ENCODE results near the gene ABLIM3. TPM values are rescaled to one million over a fixed set of nuclear protein-coding genes. Genes with fewer than 3 reads are reported as not detected.

Gene ABLIM3
- total RNA-seq, 2 experiments from 2014 or later = not detected

DNA sequence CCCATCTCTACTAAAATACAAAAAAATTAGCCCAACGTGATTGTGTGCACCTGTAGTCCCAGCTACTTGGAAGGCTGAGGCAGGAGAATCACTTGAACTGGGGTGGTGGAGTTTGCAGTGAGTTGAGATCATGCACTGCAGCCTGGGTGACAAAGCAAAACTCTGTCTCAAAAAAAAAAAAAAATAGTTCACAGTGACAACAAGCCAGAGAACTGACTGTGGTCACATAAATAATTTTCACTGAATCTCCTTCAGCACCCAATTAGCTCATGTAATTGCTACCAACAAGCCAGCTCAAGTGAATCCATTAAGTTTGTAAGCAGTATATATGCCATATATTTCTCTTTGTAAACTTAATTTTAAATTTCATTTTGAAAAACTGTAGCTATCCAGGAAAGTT is 115.8 kb downstream of the ABLIM3 start:
- ChIA-PET POLR2A (interaction anchor here (1.2 kb wide), 1 partner anchor 17 kb away, joined by 7 read pairs; no protein-coding TSS in a partner anchor), CTCF (no interaction called here)
- H3K27me3 ChIP-seq (ENCODE audit: control insufficient read depth in 1 of 2, insufficient read depth in 2 of 2, low read length in 2 of 2) = peaks cover 0 to 2% of the 10 kb centered on the region in 2 experiments
- H3K4me3 Mint-ChIP-seq = no peak overlapping the region
- no peaks in the 10 kb centered on the region for H3K9me3 ChIP-seq (ENCODE audit: control insufficient read depth in 1 of 2, insufficient read depth in 1 of 2, low read length in 2 of 2)
- no peak for ATAC-seq (ENCODE audit: poor library complexity)
- intact Hi-C loops (cut with DNase I, micrococcal nuclease) = no loop called here
- no peak for DNase-seq
- H3K9me3 Mint-ChIP-seq = no peaks in the 10 kb centered on the region
- TF ChIP-seq, protein P1, sequence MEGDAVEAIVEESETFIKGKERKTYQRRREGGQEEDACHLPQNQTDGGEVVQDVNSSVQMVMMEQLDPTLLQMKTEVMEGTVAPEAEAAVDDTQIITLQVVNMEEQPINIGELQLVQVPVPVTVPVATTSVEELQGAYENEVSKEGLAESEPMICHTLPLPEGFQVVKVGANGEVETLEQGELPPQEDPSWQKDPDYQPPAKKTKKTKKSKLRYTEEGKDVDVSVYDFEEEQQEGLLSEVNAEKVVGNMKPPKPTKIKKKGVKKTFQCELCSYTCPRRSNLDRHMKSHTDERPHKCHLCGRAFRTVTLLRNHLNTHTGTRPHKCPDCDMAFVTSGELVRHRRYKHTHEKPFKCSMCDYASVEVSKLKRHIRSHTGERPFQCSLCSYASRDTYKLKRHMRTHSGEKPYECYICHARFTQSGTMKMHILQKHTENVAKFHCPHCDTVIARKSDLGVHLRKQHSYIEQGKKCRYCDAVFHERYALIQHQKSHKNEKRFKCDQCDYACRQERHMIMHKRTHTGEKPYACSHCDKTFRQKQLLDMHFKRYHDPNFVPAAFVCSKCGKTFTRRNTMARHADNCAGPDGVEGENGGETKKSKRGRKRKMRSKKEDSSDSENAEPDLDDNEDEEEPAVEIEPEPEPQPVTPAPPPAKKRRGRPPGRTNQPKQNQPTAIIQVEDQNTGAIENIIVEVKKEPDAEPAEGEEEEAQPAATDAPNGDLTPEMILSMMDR (IDR thresholded peaks at IDR 0.05) = no peak
- H3K27ac ChIP-seq (ENCODE audit: low read depth in 1 of 2, low read length in 2 of 2) = no peak overlapping the region
- H3K4me3 ChIP-seq (ENCODE audit: low read length) = no peak overlapping the region
- no peaks in the 10 kb centered on the region for H3K36me3 Mint-ChIP-seq (ENCODE audit: low read depth)
- H3K27ac Mint-ChIP-seq = no peak overlapping the region
- H3K4me1 Mint-ChIP-seq (ENCODE audit: low read depth) = no peaks in the 10 kb centered on the region
- no peaks in the 10 kb centered on the region for H3K27me3 Mint-ChIP-seq
- H3K36me3 ChIP-seq (ENCODE audit: insufficient read depth, low read length) = no peaks in the 10 kb centered on the region
- H3K4me1 ChIP-seq (ENCODE audit: insufficient read depth, low read length) = no peaks in the 10 kb centered on the region

DNA sequence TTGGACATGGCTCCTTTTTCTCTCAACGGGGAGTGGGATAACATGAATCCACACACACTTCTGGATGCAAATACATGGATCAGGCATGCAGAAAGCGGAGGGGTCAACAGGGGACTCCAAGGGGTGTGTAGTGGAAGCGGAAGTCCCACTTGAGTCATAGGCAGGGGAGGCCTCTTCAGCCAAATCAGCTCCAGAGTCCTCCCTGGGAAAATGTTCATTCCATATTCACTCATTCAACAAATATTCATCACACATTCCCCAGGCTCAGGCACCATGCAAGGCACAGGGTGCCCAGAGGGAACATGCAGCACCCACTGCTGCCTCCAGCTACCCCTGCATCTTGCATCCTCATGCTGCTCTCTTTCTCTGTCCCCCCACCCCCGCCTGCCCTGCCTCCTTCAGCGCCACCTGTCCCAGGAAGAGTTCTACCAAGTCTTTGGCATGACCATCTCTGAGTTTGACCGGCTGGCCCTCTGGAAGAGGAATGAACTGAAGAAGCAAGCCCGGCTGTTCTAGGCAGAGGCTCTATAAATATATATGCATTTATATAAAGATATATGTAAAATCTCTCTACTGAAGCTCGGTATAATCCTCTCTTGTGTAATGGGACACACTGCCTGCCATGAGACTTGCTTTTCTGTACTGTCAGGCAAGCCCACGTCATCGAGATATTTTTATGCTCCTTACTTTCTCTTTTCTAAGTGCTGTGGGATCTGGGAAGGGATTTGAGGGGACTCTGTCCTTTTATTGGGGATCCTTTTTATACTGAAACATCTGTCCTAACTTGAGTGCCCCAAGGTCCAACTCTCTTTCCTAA is 116.8 kb downstream of the ABLIM3 start:
- intact Hi-C loops (cut with DNase I, micrococcal nuclease) = no loop called here
- TF ChIP-seq, protein P1 (IDR thresholded peaks at IDR 0.05) = no peak
- H3K27me3 Mint-ChIP-seq = no peaks in the 10 kb centered on the region
- no peaks in the 10 kb centered on the region for H3K36me3 Mint-ChIP-seq (ENCODE audit: low read depth)
- Histone ChIP-seq H3K27ac (ENCODE audit: low read depth in 1 of 2, low read length in 2 of 2) (no peak overlapping the region), H3K4me3 (ENCODE audit: low read length) (no peak overlapping the region), H3K27me3 (ENCODE audit: control insufficient read depth in 1 of 2, insufficient read depth in 2 of 2, low read length in 2 of 2) (peaks cover 0 to 2% of the 10 kb centered on the region in 2 experiments), H3K4me1 (ENCODE audit: insufficient read depth, low read length) (no peaks in the 10 kb centered on the region), H3K9me3 (ENCODE audit: control insufficient read depth in 1 of 2, insufficient read depth in 1 of 2, low read length in 2 of 2) (no peaks in the 10 kb centered on the region), H3K36me3 (ENCODE audit: insufficient read depth, low read length) (no peaks in the 10 kb centered on the region)
- H3K4me3 Mint-ChIP-seq = no peak overlapping the region
- H3K27ac Mint-ChIP-seq = no peak overlapping the region
- H3K9me3 Mint-ChIP-seq = no peaks in the 10 kb centered on the region
- ChIA-PET CTCF (no interaction called here), POLR2A (interaction anchor here (1.2 kb wide), 1 partner anchor 18 kb away, joined by 7 read pairs; no protein-coding TSS in a partner anchor)
- DNase-seq (no peak), ATAC-seq (ENCODE audit: poor library complexity) (no peak)
- H3K4me1 Mint-ChIP-seq (ENCODE audit: low read depth) = no peaks in the 10 kb centered on the region

DNA sequence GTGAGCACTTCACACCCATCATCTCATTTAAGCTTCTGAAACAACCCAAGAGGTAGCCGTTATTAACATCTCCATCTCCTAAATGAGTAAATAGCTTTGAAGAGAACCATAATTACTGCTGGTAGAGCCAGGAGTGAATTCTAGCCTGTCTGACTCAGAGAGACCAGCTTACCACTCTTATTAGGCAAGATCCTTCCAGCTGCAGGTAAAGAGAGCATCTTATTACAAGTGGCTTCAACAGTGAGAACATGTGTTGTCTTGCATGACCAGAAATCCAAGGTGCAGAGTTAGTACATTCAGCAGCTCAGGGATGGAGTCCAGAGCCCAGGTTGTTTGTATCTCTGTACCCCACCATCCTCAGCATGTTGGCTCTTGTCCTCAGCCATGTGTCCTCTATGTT is 119.5 kb downstream of the ABLIM3 start:
- POLR2A ChIA-PET = interaction anchor here (2.0 kb wide), 1 partner anchor 20 kb away, joined by 5 read pairs; no protein-coding TSS in a partner anchor
- Histone ChIP-seq H3K4me1 (ENCODE audit: insufficient read depth, low read length) (peaks cover 8% of the 10 kb centered on the region), H3K27me3 (ENCODE audit: control insufficient read depth in 1 of 2, insufficient read depth in 2 of 2, low read length in 2 of 2) (peaks cover 0 to 2% of the 10 kb centered on the region in 2 experiments), H3K36me3 (ENCODE audit: insufficient read depth, low read length) (no peaks in the 10 kb centered on the region), H3K27ac (ENCODE audit: low read depth in 1 of 2, low read length in 2 of 2) (no peak overlapping the region), H3K9me3 (ENCODE audit: control insufficient read depth in 1 of 2, insufficient read depth in 1 of 2, low read length in 2 of 2) (no peaks in the 10 kb centered on the region), H3K4me3 (ENCODE audit: low read length) (no peak overlapping the region)
- ATAC-seq (ENCODE audit: poor library complexity) = no peak
- TF ChIP-seq, protein P1 (IDR thresholded peaks at IDR 0.05) = no peak
- intact Hi-C loops (cut with DNase I, micrococcal nuclease) = loop anchor here in 1 of 2 experiments (10.0 kb wide), 3 partner anchors 66 to 816 kb away; partner anchors contain the start of gene ADRB2
- Mint-ChIP-seq H3K27me3 (no peaks in the 10 kb centered on the region), H3K9me3 (no peaks in the 10 kb centered on the region), H3K36me3 (ENCODE audit: low read depth) (no peaks in the 10 kb centered on the region), H3K4me1 (ENCODE audit: low read depth) (peaks cover 9% of the 10 kb centered on the region), H3K4me3 (no peak overlapping the region), H3K27ac (no peak overlapping the region)
- CTCF ChIA-PET = no interaction called here
- no peak for DNase-seq

Data from CD4-positive, alpha-beta T cell (primary cell).